H9 (cell line): ENCODE results near the gene EGFL6. TPM values are rescaled to one million over a fixed set of nuclear protein-coding genes. Genes with fewer than 3 reads are reported as not detected.

Experiments used
- DNase-seq: peaks from one replicate; pipeline ENCODE4 v3.0.0-alpha.2; 2017
- H2AFZ ChIP-seq: one replicate; pipeline ENCODE4 v1.6.1; 2013; ENCODE audit warnings: mild to moderate bottlenecking, low read length, control low read depth, moderate library complexity
- H2AK5ac ChIP-seq: 2 replicates; pipeline ENCODE4 v1.6.1; 2013; ENCODE audit warnings: low read length, control low read depth, mixed read lengths; ENCODE audit not compliant: insufficient read length
- H2BK120ac ChIP-seq: one replicate; pipeline ENCODE4 v1.6.1; 2013; ENCODE audit warnings: low read depth, mild to moderate bottlenecking, low read length, control low read depth, inconsistent platforms; ENCODE audit not compliant: poor library complexity, severe bottlenecking
- H2BK12ac ChIP-seq: 2 replicates; pipeline ENCODE4 v1.6.1; 2013; ENCODE audit warnings: low read length, control low read depth, mixed read lengths, low read depth; ENCODE audit not compliant: insufficient read length
- H2BK15ac ChIP-seq: 2 replicates; pipeline ENCODE4 v1.6.1; 2013; ENCODE audit warnings: low read depth, low read length, control low read depth
- H2BK20ac ChIP-seq: one replicate; pipeline ENCODE4 v1.6.1; 2013; ENCODE audit warnings: low read depth, mild to moderate bottlenecking, low read length, control low read depth, inconsistent platforms; ENCODE audit not compliant: poor library complexity, severe bottlenecking
- H2BK5ac ChIP-seq: 2 replicates; pipeline ENCODE4 v1.6.1; 2013; ENCODE audit warnings: low read length, control low read depth, mixed read lengths; ENCODE audit not compliant: insufficient read length
- H3K14ac ChIP-seq: 2 replicates; pipeline ENCODE4 v1.6.1; 2013; ENCODE audit warnings: low read length, control low read depth; ENCODE audit not compliant: insufficient read depth
- H3K18ac ChIP-seq: 2 replicates; pipeline ENCODE4 v1.6.1; 2013; ENCODE audit warnings: low read depth, mild to moderate bottlenecking, mixed read lengths, low read length, control low read depth; ENCODE audit not compliant: insufficient read length
- H3K23ac ChIP-seq: 2 replicates; pipeline ENCODE4 v1.6.1; 2013; ENCODE audit warnings: low read length, control low read depth, mixed read lengths, low read depth; ENCODE audit not compliant: insufficient read length
- H3K23me2 ChIP-seq: 2 replicates; pipeline ENCODE4 v1.6.1; 2013; ENCODE audit warnings: low read depth, mild to moderate bottlenecking, mixed read lengths, low read length, control low read depth; ENCODE audit not compliant: insufficient read length, poor library complexity, severe bottlenecking
- H3K27ac ChIP-seq: 2 replicates; pipeline ENCODE4 v1.5.1; 2013; ENCODE audit warnings: low read length, control low read depth, mixed read lengths, low read depth; ENCODE audit not compliant: insufficient read length
- H3K27me3 ChIP-seq: 2 replicates; pipeline ENCODE4 v1.6.1; 2013; ENCODE audit warnings: low read length, control low read depth, inconsistent platforms; ENCODE audit not compliant: insufficient read depth
- H3K4ac ChIP-seq: 2 replicates; pipeline ENCODE4 v1.6.1; 2013; ENCODE audit warnings: low read depth, mild to moderate bottlenecking, control low read depth, inconsistent platforms, low read length, moderate library complexity
- H3K4me1 ChIP-seq: 2 replicates; pipeline ENCODE4 v1.6.1; 2013; ENCODE audit warnings: low read length, control low read depth, inconsistent platforms; ENCODE audit not compliant: insufficient read depth
- H3K4me2 ChIP-seq: 2 replicates; pipeline ENCODE4 v1.6.1; 2013; ENCODE audit warnings: low read length, control low read depth, mixed read lengths; ENCODE audit not compliant: insufficient read length, insufficient read depth
- H3K56ac ChIP-seq: 2 replicates; pipeline ENCODE4 v1.6.1; 2013; ENCODE audit warnings: low read depth, mild to moderate bottlenecking, mixed read lengths, low read length, control low read depth; ENCODE audit not compliant: insufficient read length
- H3K79me1 ChIP-seq: 2 replicates; pipeline ENCODE4 v1.6.1; 2013; ENCODE audit warnings: low read depth, mild to moderate bottlenecking, moderate library complexity, low read length, control low read depth, inconsistent platforms; ENCODE audit not compliant: insufficient read depth, poor library complexity, severe bottlenecking
- H3K79me2 ChIP-seq: 2 replicates; pipeline ENCODE4 v1.6.1; 2013; ENCODE audit warnings: low read length, control low read depth, inconsistent platforms; ENCODE audit not compliant: insufficient read depth
- H3K9ac ChIP-seq: 2 replicates; pipeline ENCODE4 v1.6.1; 2013; ENCODE audit warnings: low read length, control low read depth, mixed read lengths; ENCODE audit not compliant: insufficient read length; ENCODE audit errors: extremely low read depth
- H3K9me3 ChIP-seq: one replicate; pipeline ENCODE4 v1.6.1; 2013; ENCODE audit warnings: low read depth, low read length, inconsistent platforms; ENCODE audit not compliant: control insufficient read depth
- H3T11ph ChIP-seq: one replicate; pipeline ENCODE4 v1.6.1; 2013; ENCODE audit warnings: mild to moderate bottlenecking, low read length, control low read depth, inconsistent platforms
- H4K20me1 ChIP-seq: one replicate; pipeline ENCODE4 v1.6.1; 2013; ENCODE audit not compliant: control insufficient read depth, insufficient read length, insufficient read depth
- H4K5ac ChIP-seq: 2 replicates; pipeline ENCODE4 v1.6.1; 2013; ENCODE audit warnings: low read depth, mild to moderate bottlenecking, mixed read lengths, low read length, control low read depth; ENCODE audit not compliant: insufficient read length
- H4K8ac ChIP-seq: replicated peaks from 2 replicates; pipeline ENCODE4 v1.6.1; 2013; ENCODE audit warnings: low read length, control low read depth, mixed read lengths, low read depth; ENCODE audit not compliant: insufficient read length
- H4K91ac ChIP-seq: 2 replicates; pipeline ENCODE4 v1.6.1; 2013; ENCODE audit warnings: low read depth, mild to moderate bottlenecking, moderate library complexity, mixed read lengths, low read length, control low read depth; ENCODE audit not compliant: insufficient read length
- H3K27ac Mint-ChIP-seq, 3 experiments: 2 replicates in 2 of 3; 3 replicates in 1 of 3; pipeline ENCODE4 v1.8.0; 2020 to 2021; ENCODE audit warnings: mixed read lengths in 3 of 3, mild to moderate bottlenecking in 1 of 3, moderate library complexity in 1 of 3
- H3K27me3 Mint-ChIP-seq: 2 replicates; pipeline ENCODE4 v1.8.0; 2021; ENCODE audit warnings: low read depth, mild to moderate bottlenecking, moderate library complexity, mixed read lengths
- H3K36me3 Mint-ChIP-seq, 3 experiments: 2 replicates in 2 of 3; 3 replicates in 1 of 3; pipeline ENCODE4 v1.8.0; 2020 to 2021; ENCODE audit warnings: low read depth in 3 of 3, mixed read lengths in 3 of 3; ENCODE audit not compliant: insufficient read depth in 1 of 3
- H3K4me1 Mint-ChIP-seq, 2 experiments: 2 replicates each; pipeline ENCODE4 v1.8.0; 2020; ENCODE audit warnings: mixed read lengths in 2 of 2
- H3K4me3 Mint-ChIP-seq, 2 experiments: 2 replicates in 1 of 2; 3 replicates in 1 of 2; pipeline ENCODE4 v1.8.0; 2020 to 2021; ENCODE audit warnings: mild to moderate bottlenecking in 2 of 2, mixed read lengths in 2 of 2, moderate library complexity in 1 of 2
- H3K9me3 Mint-ChIP-seq, 2 experiments: 2 replicates in 1 of 2; 3 replicates in 1 of 2; pipeline ENCODE4 v1.8.0; 2020; ENCODE audit warnings: mild to moderate bottlenecking in 2 of 2, mixed read lengths in 2 of 2, moderate library complexity in 1 of 2
- WGBS: extraction: QIAGEN DNeasy Blood & Tissue Kit; methylation state at CpG from one replicate; pipeline ENCODE4 v1.1.7; 2013; ENCODE audit warnings: missing lambda C conversion rate, low lambda C conversion rate, mixed read lengths; ENCODE audit not compliant: insufficient read length; ENCODE audit errors: extremely low coverage; 5-methylcytosine and 5-hydroxymethylcytosine counted together
- total RNA-seq: library from RNA; stranded (reverse); gene quantifications from 2 replicates; pipeline ENCODE4 v1.2.1, GENCODE V29; 2021
- TF ChIP-seq, protein P1 (sequence below): fragments of 200-600 bp; sonication (generic); conservative IDR thresholded peaks from 3 replicates; pipeline ENCODE4 v1.8.0; 2021; ENCODE audit warnings: antibody characterized with exemption, mild to moderate bottlenecking

EGFL6 gene
- total RNA-seq, 1 experiment from 2014 or later: 0.94 TPM

GRCh38 chrX:13574600-13574999, 5.2 kb downstream of the EGFL6 start:
- TF ChIP-seq, protein P1, sequence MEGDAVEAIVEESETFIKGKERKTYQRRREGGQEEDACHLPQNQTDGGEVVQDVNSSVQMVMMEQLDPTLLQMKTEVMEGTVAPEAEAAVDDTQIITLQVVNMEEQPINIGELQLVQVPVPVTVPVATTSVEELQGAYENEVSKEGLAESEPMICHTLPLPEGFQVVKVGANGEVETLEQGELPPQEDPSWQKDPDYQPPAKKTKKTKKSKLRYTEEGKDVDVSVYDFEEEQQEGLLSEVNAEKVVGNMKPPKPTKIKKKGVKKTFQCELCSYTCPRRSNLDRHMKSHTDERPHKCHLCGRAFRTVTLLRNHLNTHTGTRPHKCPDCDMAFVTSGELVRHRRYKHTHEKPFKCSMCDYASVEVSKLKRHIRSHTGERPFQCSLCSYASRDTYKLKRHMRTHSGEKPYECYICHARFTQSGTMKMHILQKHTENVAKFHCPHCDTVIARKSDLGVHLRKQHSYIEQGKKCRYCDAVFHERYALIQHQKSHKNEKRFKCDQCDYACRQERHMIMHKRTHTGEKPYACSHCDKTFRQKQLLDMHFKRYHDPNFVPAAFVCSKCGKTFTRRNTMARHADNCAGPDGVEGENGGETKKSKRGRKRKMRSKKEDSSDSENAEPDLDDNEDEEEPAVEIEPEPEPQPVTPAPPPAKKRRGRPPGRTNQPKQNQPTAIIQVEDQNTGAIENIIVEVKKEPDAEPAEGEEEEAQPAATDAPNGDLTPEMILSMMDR: no peak
- no CpG with 5 or more reads among the region's 1 CpG for WGBS

More at GRCh38 chrX:13574600-13574999, 5.2 kb downstream of the EGFL6 start:
- Mint-ChIP-seq H3K36me3 (peaks cover 0 to 3% (median 0%) of the 10 kb centered on the region in 3 experiments; a peak in 2 of 7 replicates), H3K4me1 (peaks cover 2 to 4% of the 10 kb centered on the region in 2 experiments; a peak in 2 of 4 replicates), H3K27me3 (peaks cover 29% of the 10 kb centered on the region), H3K9me3 (peaks cover 29 to 30% of the 10 kb centered on the region in 2 experiments), H3K27ac (0 out of 7 replicates have a peak overlapping the region, but pooled peaks of 1 of the 3 experiments have one; percentile 31), H3K4me3 (no peak overlapping the region)
- Histone ChIP-seq H2BK5ac (no peak overlapping the region), H2AFZ (no peak overlapping the region), H3K23me2 (peaks cover 5% of the 10 kb centered on the region), H3K9me3 (no peaks in the 10 kb centered on the region), H3K23ac (no peak overlapping the region), H3K4me1 (no peaks in the 10 kb centered on the region; the same call in 1 of the 2 replicates), H2AK5ac (no peak overlapping the region), H2BK15ac (no peak overlapping the region), H3K4me2 (no peak overlapping the region), H4K8ac (no peak overlapping the region), H4K5ac (no peak overlapping the region), H2BK12ac (no peak overlapping the region), H3K79me2 (no peaks in the 10 kb centered on the region), H4K91ac (no peak overlapping the region), H3K79me1 (no peaks in the 10 kb centered on the region), H3K9ac (no peak overlapping the region), H2BK20ac (no peak overlapping the region), H2BK120ac (no peak overlapping the region), H4K20me1 (no peaks in the 10 kb centered on the region), H3K56ac (no peak overlapping the region), H3T11ph (no peak overlapping the region), H3K18ac (no peak overlapping the region), H3K27ac (no peak overlapping the region), H3K14ac (no peak overlapping the region), H3K4ac (no peak overlapping the region), H3K27me3 (peaks cover 9% of the 10 kb centered on the region; the same call in 1 of the 2 replicates)
- no peak for DNase-seq
